Stimulated activated CD8-positive, alpha-beta memory T cell treated with anti-CD3 and anti-CD28 coated beads, Interleukin-2, amount 100 ng/mL, for 1 hour (primary cell): ENCODE measurements around the gene EME2.

Experiments
- DNase-seq, 2 donors: peaks; one replicate each; pipeline ENCODE4 v3.0.0-alpha.2; 2020; ENCODE audit warnings: low read depth in 2 of 2

Gene EME2

DNA sequence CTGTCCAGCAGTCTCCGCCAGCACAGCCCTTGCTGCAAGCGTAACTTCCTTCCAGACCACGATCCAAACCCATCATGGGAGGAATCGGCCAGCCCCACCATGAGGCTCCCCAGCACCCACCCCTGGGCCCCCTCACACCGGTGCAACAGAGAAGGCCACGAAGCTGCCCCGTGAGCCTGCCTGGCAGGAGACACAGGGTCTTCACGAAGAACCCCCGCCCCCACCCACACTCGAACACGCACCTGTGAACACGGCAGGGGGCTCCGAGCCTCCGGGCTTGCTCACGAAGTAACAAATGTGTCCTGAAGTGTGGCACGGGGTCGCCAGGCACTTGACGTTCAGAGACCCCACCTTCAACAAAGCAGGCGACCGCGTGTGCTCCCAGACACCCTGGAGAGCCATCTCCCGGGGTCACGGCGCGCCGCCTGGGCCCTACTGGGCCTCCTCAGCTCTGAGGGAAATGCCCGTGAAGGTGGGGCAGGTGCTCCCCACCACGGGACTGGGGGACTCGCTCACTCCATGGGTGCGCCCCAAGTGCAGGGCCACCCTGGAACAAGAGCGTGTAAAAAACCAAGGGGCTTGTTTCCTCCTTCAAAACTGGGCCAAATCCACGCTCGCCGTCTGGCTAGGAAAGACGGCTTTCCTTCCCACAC is 46.4 kb downstream of the EME2 start:
- no peak for DNase-seq

DNA sequence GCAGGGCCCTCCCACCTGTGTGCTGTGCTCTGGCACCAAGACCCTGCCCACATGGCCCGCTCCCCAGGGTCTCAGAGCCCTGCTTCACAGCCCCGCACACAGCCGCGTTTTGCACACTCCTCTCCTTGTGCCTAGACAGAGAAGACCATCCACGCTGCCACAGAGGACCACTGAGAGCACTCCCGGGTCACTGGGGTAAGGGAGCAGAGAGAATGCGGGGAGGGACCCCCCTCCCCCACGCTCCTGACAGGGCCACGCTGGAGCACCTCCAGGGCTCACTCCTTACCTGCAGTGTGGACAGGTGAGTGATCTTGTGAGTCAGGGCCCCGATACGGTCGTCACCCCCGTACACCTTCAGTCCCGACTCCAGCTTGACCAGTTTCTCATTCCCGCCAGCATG is 47.0 kb downstream of the EME2 start:
- no peak for DNase-seq

GRCh38 chr16:1820096-1820945 is 47.7 kb downstream of the EME2 start:
- DNase-seq, result no peak

- DNase-seq, result no peak
Observed at GRCh38 chr16:1820946-1821290, 48.3 kb downstream of the EME2 start.

GRCh38 chr16:1821861-1822611 is 49.4 kb downstream of the EME2 start:
- no peak for DNase-seq

DNA sequence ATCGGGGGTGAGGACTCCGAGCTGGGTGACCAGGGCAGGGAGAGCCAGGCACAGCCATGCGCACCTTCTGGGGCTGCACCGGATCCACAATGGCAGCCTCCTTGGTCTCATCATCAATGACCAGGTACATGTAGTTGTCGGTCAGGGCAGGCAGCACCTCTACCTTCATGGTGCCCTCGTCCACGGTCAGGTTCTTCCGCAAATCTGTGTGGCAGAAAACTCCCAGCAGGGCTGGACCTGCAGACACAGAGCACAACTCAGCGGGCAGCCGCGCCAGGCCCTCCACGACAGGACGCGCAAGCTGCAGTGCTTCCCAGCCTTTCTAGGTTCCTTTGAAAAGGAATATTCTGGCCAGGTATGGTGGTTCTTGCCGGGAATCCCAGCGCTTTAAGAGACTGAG is 50.2 kb downstream of the EME2 start:
- DNase-seq, result no peak

DNA sequence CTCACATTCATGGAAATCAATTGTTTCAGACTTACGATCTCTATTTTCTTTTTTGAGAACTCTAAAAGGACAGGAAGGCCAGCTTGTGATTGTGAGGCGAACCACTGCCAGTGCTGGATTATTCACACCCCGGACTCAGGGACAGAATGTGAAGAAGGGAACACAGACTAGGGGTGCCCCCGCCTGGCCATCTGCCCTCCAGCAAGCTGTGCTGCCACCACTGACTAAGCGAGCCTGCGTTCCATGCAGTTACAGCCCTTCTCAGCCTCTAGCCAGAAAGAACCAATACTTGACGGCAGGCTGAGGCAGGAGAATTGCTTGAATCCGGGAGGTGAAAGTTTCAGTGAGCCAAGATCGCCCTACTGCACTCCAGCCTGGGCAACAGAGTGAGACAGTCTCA is 51.2 kb downstream of the EME2 start:
- no peak for DNase-seq

DNA sequence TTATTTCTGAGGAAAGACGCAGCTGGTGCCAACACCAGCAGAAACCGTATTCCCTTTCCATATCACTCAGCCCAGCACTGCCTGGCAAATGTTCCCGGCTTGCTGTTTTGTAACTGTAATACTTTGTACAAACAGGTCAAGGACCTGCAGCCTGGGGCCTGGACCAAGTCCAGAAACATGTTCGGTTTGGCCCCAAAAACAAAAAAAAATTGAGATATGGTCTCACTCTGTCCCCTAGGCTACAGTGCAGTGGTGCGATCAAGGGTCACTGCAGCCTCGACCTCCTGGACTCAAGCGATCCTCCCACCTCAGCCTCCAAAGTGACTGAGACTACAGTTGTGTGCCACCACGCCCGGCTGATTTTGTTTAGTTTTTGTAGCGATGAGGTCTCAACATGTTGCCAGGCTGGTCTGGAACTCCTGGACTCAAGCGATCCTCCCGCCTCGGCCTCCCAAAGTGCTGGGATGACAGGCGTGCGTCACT is 52.8 kb downstream of the EME2 start:
- no peak for DNase-seq
